ENCODE data around the gene GSG1L.

GRCh38 chr16:28072087-28072486 is 8.6 kb upstream of the GSG1L start:
- TF ChIP-seq CTCF (optimal IDR thresholded peaks at IDR 0.05 in 1 of 3, IDR thresholded peaks at IDR 0.05 in 1 of 3, conservative IDR thresholded peaks at IDR 0.05 in 1 of 3; ENCODE audit: extremely low read depth in 1 of 3, insufficient read depth in 2 of 3, low read length in 3 of 3) = no peak
- TF ChIP-seq EZH2 (IDR thresholded peaks at IDR 0.05; ENCODE audit: low read length) = no peak

Data from keratinocyte (primary cell).